GM12878 (cell line): Measurements from ENCODE around the gene SENP1. TPM values are rescaled to one million over a fixed set of nuclear protein-coding genes. Genes with fewer than 3 reads are reported as not detected.

Experiments used
- ASH2L ChIP-seq: fragments of 300-600, 200-600 bp; sonication (generic); IDR thresholded peaks from 2 replicates; pipeline ENCODE4 v1.6.1; 2017; ENCODE audit warnings: low read depth, mild to moderate bottlenecking, borderline replicate concordance
- BHLHE40 ChIP-seq, 2 experiments: fragments of 450-650 bp in 1 of 2; IDR thresholded peaks; 2 replicates each; pipeline ENCODE4 v1.6.1; 2011 to 2017; ENCODE audit warnings: low read depth in 2 of 2, borderline replicate concordance in 1 of 2, improper control_type of control experiment in 1 of 2, low read length in 1 of 2, mild to moderate bottlenecking in 1 of 2
- CREB1 ChIP-seq: IDR thresholded peaks from 2 replicates; pipeline ENCODE4 v1.6.1; 2012; ENCODE audit warnings: low read depth, mild to moderate bottlenecking, inconsistent platforms
- EP300 ChIP-seq, 2 experiments: fragments of 150-350 bp in 1 of 2; IDR thresholded peaks; 2 replicates each; pipeline ENCODE4 v1.6.1; 2011 to 2012; ENCODE audit warnings: low read depth in 2 of 2, low read length in 2 of 2, borderline replicate concordance in 1 of 2, improper control_type of control experiment in 1 of 2, inconsistent platforms in 1 of 2; ENCODE audit not compliant: control insufficient read depth in 1 of 2
- HCFC1 ChIP-seq: fragments of 150-350 bp; IDR thresholded peaks from 2 replicates; pipeline ENCODE4 v1.6.1; 2014; ENCODE audit warnings: low read length
- IKZF2 ChIP-seq, 2 experiments: fragments of 450-650 bp; IDR thresholded peaks; 2 replicates each; pipeline ENCODE4 v1.6.1; 2017; ENCODE audit warnings: mild to moderate bottlenecking in 2 of 2, moderate library complexity in 2 of 2
- IRF4 ChIP-seq: IDR thresholded peaks from 2 replicates; pipeline ENCODE4 v1.6.1; 2011; ENCODE audit warnings: low read depth, low read length
- MXI1 ChIP-seq: fragments of 150-350 bp; IDR thresholded peaks from 2 replicates; pipeline ENCODE4 v1.6.1; 2011; ENCODE audit warnings: low read depth, mild to moderate bottlenecking, inconsistent platforms, low read length, improper control_type of control experiment
- NKRF ChIP-seq: fragments of 450-650 bp; conservative IDR thresholded peaks from 2 replicates; pipeline ENCODE4 v1.6.1; 2017; ENCODE audit warnings: mild to moderate bottlenecking, moderate library complexity
- NRF1 ChIP-seq: conservative IDR thresholded peaks from 2 replicates; pipeline ENCODE4 v1.6.1; 2011; ENCODE audit warnings: mild to moderate bottlenecking, low read depth, low read length, improper control_type of control experiment
- PBX3 ChIP-seq: IDR thresholded peaks from 2 replicates; pipeline ENCODE4 v1.6.1; 2011; ENCODE audit warnings: mild to moderate bottlenecking, low read depth, low read length, moderate library complexity; ENCODE audit not compliant: insufficient replicate concordance
- POLR2A ChIP-seq: IDR thresholded peaks from 2 replicates; pipeline ENCODE4 v1.6.1; 2011; ENCODE audit warnings: low read depth, mild to moderate bottlenecking, low read length
- POLR2AphosphoS5 ChIP-seq: IDR thresholded peaks from 2 replicates; pipeline ENCODE4 v1.6.1; 2011; ENCODE audit warnings: mild to moderate bottlenecking, low read length, inconsistent platforms
- RBBP5 ChIP-seq: fragments of 200-600 bp; sonication (generic); conservative IDR thresholded peaks from 2 replicates; pipeline ENCODE4 v1.6.1; 2016
- SRF ChIP-seq, 2 experiments: IDR thresholded peaks; 2 replicates each; pipeline ENCODE4 v1.6.1; 2011; ENCODE audit warnings: low read depth in 2 of 2, low read length in 2 of 2, mild to moderate bottlenecking in 1 of 2, moderate library complexity in 1 of 2
- STAT1 ChIP-seq: fragments of 450-650 bp; conservative IDR thresholded peaks from 2 replicates; pipeline ENCODE4 v1.6.1; 2014; ENCODE audit warnings: antibody characterized with exemption, mild to moderate bottlenecking
- TARDBP ChIP-seq: IDR thresholded peaks from 2 replicates; pipeline ENCODE4 v1.6.1; 2016; ENCODE audit warnings: borderline replicate concordance
- TCF3 ChIP-seq: IDR thresholded peaks from 2 replicates; pipeline ENCODE4 v1.6.1; 2012; ENCODE audit warnings: low read depth, mild to moderate bottlenecking, low read length, borderline replicate concordance; ENCODE audit not compliant: insufficient read depth
- YY1 ChIP-seq: IDR thresholded peaks from 2 replicates; pipeline ENCODE4 v1.6.1; 2011; ENCODE audit warnings: low read depth, mild to moderate bottlenecking, low read length
- ZBTB4 ChIP-seq: fragments of 450-650 bp; formaldehyde crosslinking; IDR thresholded peaks from 2 replicates; pipeline ENCODE4 v1.4.0; 2022; ENCODE audit warnings: mild to moderate bottlenecking, moderate library complexity
- polyA plus RNA-seq, 11 experiments: library from polyadenylated mRNA; depleted of rRNA in 4 of 11; unstranded in 6 of 11; stranded (reverse) in 5 of 11; fragments of >200 nt; fragmentation: Nextera tagmentation in 4 of 11; fragmentation: Illumina TruSeq in 1 of 11; extraction: Ambion mirVana in 4 of 11; extraction: Trizol in 1 of 11; gene quantifications; 1 replicate in 1 of 11; 2 replicates in 10 of 11; pipeline versions ENCODE4 v1.2.1 to v1.2.3, GENCODE V29; 2011 to 2016; ENCODE audit warnings: inconsistent platforms in 2 of 11, missing spikeins in 2 of 11, low read depth in 1 of 11
- total RNA-seq, 4 experiments: library from RNA; depleted of rRNA in 3 of 4; stranded (reverse); fragments of >200 nt in 3 of 4; fragmentation: Illumina TruSeq in 1 of 4; extraction: Trizol in 1 of 4; gene quantifications; 2 replicates each; pipeline versions ENCODE4 v1.2.1 to v1.2.3, GENCODE V29; 2013 to 2021

Gene SENP1
- total and polyA plus RNA-seq, 10 of the 15 experiments (the other 5 are each of a cell fraction or from before 2014, with no cell fraction given) = 8.1 to 52.4 (median 26.1) TPM

- TF ChIP-seq EP300 (IDR thresholded peaks at IDR 0.05; ENCODE audit: borderline replicate concordance in 1 of 2, control insufficient read depth in 1 of 2, low read depth in 2 of 2, low read length in 2 of 2) = peak in 1 of 2 experiments; percentile 65; a peak in 2 of 4 replicates
- no peak for TF ChIP-seq RBBP5
- TF ChIP-seq MXI1 = peak; percentile 88; the same call in 1 of the 2 replicates
- TF ChIP-seq CREB1 = peak; percentile 48; the same call in 1 of the 2 replicates
- 0 out of 2 replicates have a peak, but pooled peaks have one; percentile 46 for TF ChIP-seq ASH2L
- TF ChIP-seq HCFC1 = peak; percentile 81
- TF ChIP-seq NKRF = 0 out of 2 replicates have a peak, but pooled peaks have one; percentile 35
- no peak; the same call in 1 of the 2 replicates for TF ChIP-seq TARDBP
- peak; percentile 82 for TF ChIP-seq YY1
- TF ChIP-seq ZBTB4 (CRISPR knock-in tag) = no peak
- TF ChIP-seq TCF3 = peak; percentile 46; the same call in 1 of the 2 replicates
- TF ChIP-seq PBX3 = peak; percentile 61
- TF ChIP-seq NRF1 = 0 out of 2 replicates have a peak, but pooled peaks have one; percentile 26
- peak in 1 of 2 experiments; percentile 51; a peak in 2 of 4 replicates for TF ChIP-seq BHLHE40 (IDR thresholded peaks at IDR 0.05; ENCODE audit: borderline replicate concordance in 1 of 2, low read depth in 2 of 2, low read length in 1 of 2)
- TF ChIP-seq IKZF2 (IDR thresholded peaks at IDR 0.05) = peak; percentile 56 to 58; a peak in 3 of 4 replicates
- TF ChIP-seq POLR2A = peak; percentile 71
- peak; percentile 82; the same call in 1 of the 2 replicates for TF ChIP-seq STAT1
- peak; percentile 67; the same call in 1 of the 2 replicates for TF ChIP-seq POLR2AphosphoS5
- peak; percentile 58 to 84 for TF ChIP-seq SRF (IDR thresholded peaks at IDR 0.05; ENCODE audit: low read depth in 2 of 2, low read length in 2 of 2)
- TF ChIP-seq IRF4 = 0 out of 2 replicates have a peak, but pooled peaks have one; percentile 41
Measured at GRCh38 chr12:48105867-48106680, at the start of gene SENP1 (continued).
